AG08395 (cell line): ENCODE measurements around the gene MRPL21.

Source experiments
- DNase-seq: peaks from one replicate; pipeline ENCODE4 v3.0.0; 2012; ENCODE audit warnings: mixed read lengths, low spot score

Gene MRPL21

GRCh38 chr11:68935066-68935465, 31.4 kb upstream of the MRPL21 start:
- no peak for DNase-seq

GRCh38 chr11:68934666-68935065, 31.0 kb upstream of the MRPL21 start:
- DNase-seq, result no peak

GRCh38 chr11:68934321-68934645, 30.7 kb upstream of the MRPL21 start:
- DNase-seq, result no peak

GRCh38 chr11:68933605-68934320, 30.1 kb upstream of the MRPL21 start:
- no peak for DNase-seq

- DNase-seq, result no peak
These were observed 29.4 kb upstream of the MRPL21 start for GRCh38 chr11:68932933-68933577.

GRCh38 chr11:68932358-68932757, 28.7 kb upstream of the MRPL21 start:
- DNase-seq, result no peak

- no peak for DNase-seq
These were observed 28.3 kb upstream of the MRPL21 start for GRCh38 chr11:68931911-68932310.

GRCh38 chr11:68930991-68931855, 27.6 kb upstream of the MRPL21 start:
- no peak for DNase-seq

- no peak for DNase-seq
These were observed 26.3 kb upstream of the MRPL21 start for GRCh38 chr11:68929706-68930570.

GRCh38 chr11:68929135-68929534, 25.5 kb upstream of the MRPL21 start:
- DNase-seq, result no peak

- no peak for DNase-seq
These were observed 24.7 kb upstream of the MRPL21 start for GRCh38 chr11:68928136-68928880.

- no peak for DNase-seq
These were observed 23.9 kb upstream of the MRPL21 start for GRCh38 chr11:68927280-68928135.

GRCh38 chr11:68925611-68926010, 22.0 kb upstream of the MRPL21 start:
- no peak for DNase-seq

GRCh38 chr11:68924073-68924925, 20.7 kb upstream of the MRPL21 start:
- DNase-seq, result no peak

GRCh38 chr11:68923614-68924013, 20.0 kb upstream of the MRPL21 start:
- DNase-seq, result no peak

- DNase-seq, result no peak
These were observed 12.8 kb upstream of the MRPL21 start for GRCh38 chr11:68916439-68916838.

- DNase-seq, result no peak
These were observed 11.1 kb upstream of the MRPL21 start for GRCh38 chr11:68914761-68915160.

GRCh38 chr11:68913188-68913587, 9.6 kb upstream of the MRPL21 start:
- DNase-seq, result no peak

GRCh38 chr11:68912254-68912653, 8.6 kb upstream of the MRPL21 start:
- DNase-seq, result no peak
